Measurements from ENCODE around the gene PLEKHB2.
"Not testable (repeated sequence)": the region's sequence is repeated elsewhere in the genome, so short reads cannot be mapped to it uniquely, and the experiment has no call there.

PLEKHB2 gene

GRCh38 chr2:131193421-131193820, 88.3 kb downstream of the PLEKHB2 start:
- not testable (repeated sequence) for H3K4me2 ChIP-seq (ENCODE audit: low read depth, low read length); H3K4me1 ChIP-seq (ENCODE audit: low read length); H3K9me2 ChIP-seq (replicated peaks; ENCODE audit: insufficient read depth, low read length); H2AFZ ChIP-seq (ENCODE audit: low read length); H3K4me3 ChIP-seq (ENCODE audit: low read length); H3K9ac ChIP-seq (ENCODE audit: low read length); H3K9me3 ChIP-seq (replicated peaks; ENCODE audit: insufficient read depth, low read length); H3K36me3 ChIP-seq (replicated peaks; ENCODE audit: insufficient read depth, low read length); H3K27ac ChIP-seq (ENCODE audit: low read length); H3K79me2 ChIP-seq (ENCODE audit: low read length); H4K20me1 ChIP-seq (ENCODE audit: insufficient read depth, low read length); H3F3A ChIP-seq (ENCODE audit: insufficient read depth, low read length); H3K27me3 ChIP-seq (replicated peaks; ENCODE audit: insufficient read depth, low read length); DNase-seq

GRCh38 chr2:131196186-131196585, 91.0 kb downstream of the PLEKHB2 start:
- not testable (repeated sequence) for H4K20me1 ChIP-seq (ENCODE audit: insufficient read depth, low read length); H3K9ac ChIP-seq (ENCODE audit: low read length); H3F3A ChIP-seq (ENCODE audit: insufficient read depth, low read length); H3K4me3 ChIP-seq (ENCODE audit: low read length); DNase-seq; H2AFZ ChIP-seq (ENCODE audit: low read length); H3K79me2 ChIP-seq (ENCODE audit: low read length); H3K4me1 ChIP-seq (ENCODE audit: low read length); H3K27ac ChIP-seq (ENCODE audit: low read length); H3K36me3 ChIP-seq (replicated peaks; ENCODE audit: insufficient read depth, low read length); H3K9me2 ChIP-seq (replicated peaks; ENCODE audit: insufficient read depth, low read length); H3K27me3 ChIP-seq (replicated peaks; ENCODE audit: insufficient read depth, low read length); H3K9me3 ChIP-seq (replicated peaks; ENCODE audit: insufficient read depth, low read length); H3K4me2 ChIP-seq (ENCODE audit: low read depth, low read length)

Measured in MM.1S (cell line).